ENCODE measurements around the gene ACMSD.
"Not testable (repeated sequence)": the region's sequence is repeated elsewhere in the genome, so short reads cannot be mapped to it uniquely, and the experiment has no call there.

The ACMSD gene

GRCh38 chr2:134847582-134847981, 9.2 kb downstream of the ACMSD start:
- DNase-seq: not testable (repeated sequence)

GRCh38 chr2:134852518-134852917, 14.1 kb downstream of the ACMSD start:
- no peak for DNase-seq

DNA sequence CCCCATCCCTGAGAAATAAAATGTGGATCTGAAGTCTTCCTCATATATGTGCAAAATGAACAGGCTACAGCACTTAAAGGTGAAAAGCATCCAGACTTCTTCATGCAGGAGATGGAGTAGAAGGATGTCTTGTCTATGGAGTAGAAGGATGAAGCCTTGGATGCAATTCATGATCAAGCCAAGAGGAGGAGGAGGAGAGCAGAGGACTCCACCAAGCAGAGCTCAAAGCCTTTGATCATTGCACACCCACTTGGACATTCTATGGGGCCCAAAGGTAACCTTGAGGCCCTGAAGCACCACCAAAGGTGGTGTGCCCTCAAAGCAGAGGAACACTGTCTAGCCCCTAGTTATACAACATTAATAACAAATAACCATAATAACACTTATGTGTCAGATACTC, 17.3 kb downstream of the ACMSD start:
- no peak for DNase-seq

- DNase-seq: no peak
Observed at GRCh38 chr2:134858245-134858644, 19.8 kb downstream of the ACMSD start.

DNA sequence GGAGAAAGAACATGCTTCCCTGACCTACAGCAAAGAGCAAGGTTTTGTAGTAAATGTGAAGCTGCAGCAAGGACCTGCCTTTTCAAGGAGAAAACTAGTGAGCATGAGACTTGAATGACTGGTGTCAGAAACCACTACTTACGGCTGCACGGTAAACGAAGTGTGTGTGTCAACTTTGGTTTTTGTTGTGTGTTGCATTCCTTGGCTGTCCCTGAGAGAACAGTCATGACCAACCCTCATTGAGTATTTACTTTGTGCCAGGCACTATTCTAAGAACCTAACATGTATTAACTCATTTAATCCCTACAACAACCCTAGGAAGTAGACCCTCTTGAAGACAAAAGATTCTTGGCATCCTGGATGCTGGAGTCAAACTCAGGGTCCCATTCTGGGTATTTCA, 22.8 kb downstream of the ACMSD start:
- DNase-seq: no peak

- DNase-seq: no peak
Observed at GRCh38 chr2:134862069-134862468, 23.7 kb downstream of the ACMSD start.

GRCh38 chr2:134862674-134863073, 24.3 kb downstream of the ACMSD start:
- no peak for DNase-seq

- no peak for DNase-seq
Observed at GRCh38 chr2:134863446-134863845, 25.0 kb downstream of the ACMSD start.

- no peak for DNase-seq
Observed at GRCh38 chr2:134865067-134865787, 26.8 kb downstream of the ACMSD start.

DNA sequence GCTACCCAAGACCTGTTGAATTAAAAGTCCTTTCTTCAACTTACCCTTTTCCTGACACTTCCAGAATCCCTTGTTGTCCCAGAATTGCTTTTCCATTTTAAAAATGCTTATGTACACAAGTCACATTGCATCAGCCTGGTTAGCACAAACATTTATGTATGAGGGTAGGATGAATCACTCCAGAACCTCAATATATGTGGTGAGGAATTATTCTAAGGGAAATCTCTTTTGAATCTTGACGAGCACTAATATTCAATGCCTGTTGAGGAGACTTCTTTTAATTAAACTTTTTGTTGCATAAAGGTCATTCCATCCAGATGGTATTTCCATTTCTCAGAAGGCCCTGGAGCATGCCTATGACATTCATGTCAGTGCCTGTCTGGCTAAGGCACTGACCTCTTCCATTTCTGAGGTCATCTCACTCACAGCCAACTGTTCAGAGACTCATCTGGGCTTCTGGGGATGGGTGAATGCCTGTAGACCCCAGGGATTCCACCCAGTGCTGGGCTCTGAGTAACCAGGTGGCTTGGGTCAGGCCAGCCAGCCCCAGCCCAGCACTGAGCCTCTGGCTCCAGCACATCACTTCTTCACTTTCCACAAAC, 28.2 kb downstream of the ACMSD start:
- DNase-seq: no peak

DNA sequence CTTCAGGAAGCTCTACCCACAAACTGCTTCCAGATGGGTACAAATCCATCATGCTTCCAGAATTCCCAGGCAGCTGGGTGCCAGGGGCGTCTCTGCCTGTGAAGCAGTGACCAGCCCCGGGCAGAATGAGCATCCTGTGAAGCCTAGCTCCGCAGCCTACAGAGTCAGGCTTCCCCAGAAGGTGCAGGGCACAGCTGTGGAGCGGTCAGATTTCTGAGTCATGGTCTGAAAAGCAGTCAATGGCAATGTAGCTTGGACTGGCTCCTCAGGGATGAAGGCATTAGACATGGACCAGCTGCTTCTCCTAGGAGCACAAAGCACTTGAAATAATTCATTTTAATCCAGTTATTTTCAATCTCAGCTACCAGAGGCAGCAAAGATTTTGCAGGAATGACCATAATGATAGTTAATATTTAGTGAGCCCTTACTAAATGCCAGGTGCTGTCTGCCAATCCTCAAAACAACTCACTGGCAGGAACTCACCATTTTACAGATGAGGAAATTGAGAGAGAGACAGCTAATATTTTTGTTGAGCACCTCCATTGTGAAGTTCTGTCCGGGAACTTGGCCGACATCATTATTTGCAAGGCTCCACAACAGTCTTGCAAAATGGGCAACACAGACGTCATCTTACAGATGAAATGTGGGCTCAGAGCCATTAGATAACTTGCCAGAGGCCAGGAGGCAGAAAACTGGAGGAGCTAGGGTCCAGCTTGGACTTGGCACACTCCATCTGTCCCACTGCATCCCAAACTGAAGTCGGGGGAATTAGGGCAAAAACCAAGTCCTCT, 31.7 kb downstream of the ACMSD start:
- DNase-seq: peak in 1 of 56 donors; percentile 1

GRCh38 chr2:134873152-134873551, 34.7 kb downstream of the ACMSD start:
- no peak for DNase-seq

DNA sequence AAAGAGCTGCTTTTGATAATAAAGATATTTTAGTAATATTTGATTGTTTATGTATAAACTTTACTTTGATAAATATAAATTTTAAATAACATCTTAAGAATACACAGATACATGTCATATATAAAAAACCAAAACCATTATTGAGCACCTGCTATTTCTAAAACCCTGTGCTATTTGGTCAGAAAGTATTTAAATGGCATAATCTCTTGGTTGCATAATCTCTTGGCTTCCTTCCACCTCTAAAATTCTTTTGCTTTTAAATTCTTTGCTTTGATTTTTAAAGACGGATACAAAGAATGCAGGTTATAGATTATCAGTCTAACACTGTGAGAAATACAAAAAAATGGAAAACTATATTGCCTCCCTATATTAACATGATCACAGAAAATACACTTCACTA, 36.9 kb downstream of the ACMSD start:
- no peak for DNase-seq

DNA sequence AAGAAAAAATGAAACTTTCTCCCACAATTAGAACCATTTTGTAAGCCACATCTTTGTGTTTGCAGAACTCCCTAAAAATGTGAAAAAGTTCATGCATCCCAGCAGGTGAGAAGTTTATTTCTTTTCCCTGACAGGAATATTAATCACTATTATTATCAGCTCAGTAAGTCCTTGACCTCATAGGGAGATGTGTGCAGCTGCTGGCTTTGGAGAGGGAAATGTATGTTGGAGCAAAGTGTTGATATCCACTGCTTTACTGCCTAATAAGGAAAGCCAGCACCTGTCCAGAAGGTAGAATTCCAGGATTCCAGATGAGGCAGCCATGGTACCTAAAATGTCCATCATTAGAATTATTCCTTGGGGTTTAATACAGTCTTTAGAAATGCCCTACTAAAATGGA, 44.4 kb downstream of the ACMSD start:
- no peak for DNase-seq

DNA sequence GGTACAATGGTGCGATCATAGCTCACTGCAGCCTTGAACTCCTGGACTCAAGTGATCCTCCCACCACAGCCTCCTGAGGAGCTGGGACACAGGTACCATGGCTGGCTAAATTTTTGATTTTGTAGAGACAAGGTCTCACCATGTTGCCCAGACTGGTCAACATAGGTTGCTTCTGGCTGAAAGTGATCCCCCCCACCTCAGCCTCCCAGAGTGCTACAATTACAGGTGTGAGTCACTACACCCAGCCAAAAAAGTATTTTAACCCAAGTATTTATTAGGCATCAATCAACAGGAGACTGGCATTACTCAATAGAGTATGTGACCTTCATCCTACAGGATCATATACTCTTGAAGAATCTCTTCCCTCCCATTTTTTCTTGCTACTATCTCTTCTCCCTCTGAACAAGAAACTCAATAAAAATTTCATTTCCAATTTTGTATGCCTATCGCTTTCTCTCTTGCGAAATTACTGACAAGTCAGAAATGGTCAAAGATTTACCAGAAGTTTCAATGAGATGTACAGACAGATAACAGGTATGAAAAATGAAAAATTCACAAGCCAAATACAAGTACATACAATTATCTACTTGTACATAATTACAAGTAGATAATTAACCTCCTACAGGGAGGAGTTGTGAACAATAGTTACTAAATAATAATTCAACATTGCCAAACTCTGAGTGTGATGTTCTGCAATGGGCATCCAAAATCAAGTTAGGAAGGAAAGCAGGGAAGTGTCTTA, 45.3 kb downstream of the ACMSD start:
- no peak for DNase-seq

DNA sequence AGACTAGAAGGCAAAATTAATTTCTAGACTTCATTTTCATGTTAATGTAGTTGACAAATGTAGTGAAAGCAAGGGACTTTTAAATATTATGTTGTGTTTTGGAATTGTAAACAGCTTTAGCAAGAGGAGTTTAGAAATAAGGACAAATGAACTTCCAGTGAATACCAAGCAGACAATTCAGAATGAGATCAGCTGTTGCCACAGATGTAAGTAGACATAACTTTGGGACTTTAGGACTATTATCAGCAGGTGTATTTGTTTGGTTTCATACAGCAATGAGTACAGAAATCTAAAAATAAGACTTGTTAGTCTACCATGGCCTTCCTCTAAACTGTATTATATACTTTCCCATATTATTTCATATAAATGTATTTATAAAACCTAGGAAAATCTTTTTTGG, 46.0 kb downstream of the ACMSD start:
- DNase-seq: no peak

GRCh38 chr2:134892282-134893035, 54.0 kb downstream of the ACMSD start:
- DNase-seq: no peak

GRCh38 chr2:134897932-134898331, 59.5 kb downstream of the ACMSD start:
- DNase-seq: no peak

DNA sequence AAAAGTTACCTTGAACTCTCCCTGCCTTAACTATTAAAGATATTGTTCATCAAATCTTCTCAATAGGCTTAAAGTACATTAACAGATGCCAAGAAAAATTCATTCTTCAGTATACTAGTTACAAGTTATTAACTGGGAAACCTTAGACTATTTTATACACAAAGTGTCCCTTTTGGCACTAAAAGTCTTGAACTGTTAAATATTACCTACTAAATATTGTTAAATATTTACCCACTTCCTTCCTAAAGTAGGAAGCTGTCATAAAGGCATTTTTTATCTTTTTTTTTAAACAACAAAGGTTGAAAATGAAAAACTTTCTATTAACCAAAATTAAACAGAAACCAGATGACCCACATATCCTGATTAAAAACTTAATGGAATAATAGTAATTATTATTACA, 60.8 kb downstream of the ACMSD start:
- DNase-seq: no peak

- no peak for DNase-seq
Observed at GRCh38 chr2:134900151-134900550, 61.7 kb downstream of the ACMSD start.

DNA sequence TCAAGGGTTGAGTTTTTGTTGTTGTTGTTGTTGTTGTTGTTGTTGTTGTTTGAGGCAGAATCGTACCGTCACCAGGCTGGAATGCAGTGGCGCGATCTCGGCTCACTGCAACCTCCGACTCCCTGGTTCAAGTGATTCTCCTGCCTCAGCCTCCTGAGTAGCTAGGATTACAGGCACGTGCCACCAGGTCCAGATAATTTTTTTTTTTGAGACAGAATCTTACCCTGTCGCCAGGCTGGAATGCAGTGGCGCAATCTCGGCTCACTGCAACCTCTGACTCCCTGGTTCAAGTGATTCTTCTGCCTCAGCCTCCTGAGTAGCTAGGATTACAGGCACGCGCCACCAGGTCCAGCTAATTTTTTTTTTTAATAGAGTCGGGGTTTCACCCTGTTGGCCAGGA, 65.3 kb downstream of the ACMSD start:
- DNase-seq: not testable (repeated sequence)

All from nucleus accumbens (tissue), 56 donors.